Transverse colon (tissue), 4 donors: ENCODE results near the gene ATP8B4.

Source experiments
- CTCF ChIP-seq, 5 experiments: fragments of 200-600 bp in 3 of 5; fragments of 450-650 bp in 2 of 5; sonication (generic) in 3 of 5; IDR thresholded peaks; 1 replicate in 2 of 5; 2 replicates in 3 of 5; pipeline ENCODE4 v1.5.1; 2016 to 2017; ENCODE audit warnings: antibody characterized with exemption in 5 of 5, inconsistent platforms in 3 of 5, mild to moderate bottlenecking in 2 of 5, moderate library complexity in 1 of 5
- POLR2AphosphoS5 ChIP-seq, 3 donors: sonication (generic); formaldehyde crosslinking; IDR thresholded peaks; one replicate each; pipeline ENCODE4 v1.6.1; 2016; ENCODE audit warnings: antibody characterized with exemption in 3 of 3

GRCh38 chr15:50137330-50137761 lies 18.3 kb upstream of the ATP8B4 start:
- no peak for TF ChIP-seq CTCF (IDR thresholded peaks at IDR 0.05)
- no peak for TF ChIP-seq POLR2AphosphoS5 (IDR thresholded peaks at IDR 0.05)
